Central memory CD8-positive, alpha-beta T cell (primary cell): Measurements from ENCODE around the gene UAP1L1.
"Not testable (repeated sequence)": the region's sequence is repeated elsewhere in the genome, so short reads cannot be mapped to it uniquely, and the experiment has no call there.

Source experiments
- ATAC-seq: fragments of 150-1000 bp; cut with Tn5 transposase; replicated peaks from 2 replicates; pipeline ENCODE4 v1.10.0; 2022; ENCODE audit warnings: mild to moderate bottlenecking, moderate FRiP score, moderate number of reproducible peaks; ENCODE audit not compliant: poor library complexity, severe bottlenecking; ENCODE audit errors: extremely low read depth
- DNase-seq, 2 donors: peaks; one replicate each; pipeline ENCODE4 v3.0.0; 2021; ENCODE audit warnings: low spot score in 2 of 2
- H3K27ac Mint-ChIP-seq: one replicate; pipeline ENCODE4 v1.8.0; 2022; ENCODE audit warnings: low read depth, mild to moderate bottlenecking, moderate library complexity, mixed read lengths
- H3K27me3 Mint-ChIP-seq: one replicate; pipeline ENCODE4 v1.8.0; 2022; ENCODE audit warnings: mixed read lengths
- H3K36me3 Mint-ChIP-seq: one replicate; pipeline ENCODE4 v1.8.0; 2022; ENCODE audit warnings: mild to moderate bottlenecking, moderate library complexity, mixed read lengths; ENCODE audit not compliant: insufficient read depth
- H3K4me1 Mint-ChIP-seq: one replicate; pipeline ENCODE4 v1.8.0; 2022; ENCODE audit warnings: mixed read lengths
- H3K4me3 Mint-ChIP-seq: one replicate; pipeline ENCODE4 v1.8.0; 2022; ENCODE audit warnings: mild to moderate bottlenecking, moderate library complexity, mixed read lengths
- H3K9me3 Mint-ChIP-seq: one replicate; pipeline ENCODE4 v1.8.0; 2022; ENCODE audit warnings: mixed read lengths

The UAP1L1 gene, protein sequence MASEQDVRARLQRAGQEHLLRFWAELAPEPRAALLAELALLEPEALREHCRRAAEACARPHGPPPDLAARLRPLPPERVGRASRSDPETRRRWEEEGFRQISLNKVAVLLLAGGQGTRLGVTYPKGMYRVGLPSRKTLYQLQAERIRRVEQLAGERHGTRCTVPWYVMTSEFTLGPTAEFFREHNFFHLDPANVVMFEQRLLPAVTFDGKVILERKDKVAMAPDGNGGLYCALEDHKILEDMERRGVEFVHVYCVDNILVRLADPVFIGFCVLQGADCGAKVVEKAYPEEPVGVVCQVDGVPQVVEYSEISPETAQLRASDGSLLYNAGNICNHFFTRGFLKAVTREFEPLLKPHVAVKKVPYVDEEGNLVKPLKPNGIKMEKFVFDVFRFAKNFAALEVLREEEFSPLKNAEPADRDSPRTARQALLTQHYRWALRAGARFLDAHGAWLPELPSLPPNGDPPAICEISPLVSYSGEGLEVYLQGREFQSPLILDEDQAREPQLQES

DNA sequence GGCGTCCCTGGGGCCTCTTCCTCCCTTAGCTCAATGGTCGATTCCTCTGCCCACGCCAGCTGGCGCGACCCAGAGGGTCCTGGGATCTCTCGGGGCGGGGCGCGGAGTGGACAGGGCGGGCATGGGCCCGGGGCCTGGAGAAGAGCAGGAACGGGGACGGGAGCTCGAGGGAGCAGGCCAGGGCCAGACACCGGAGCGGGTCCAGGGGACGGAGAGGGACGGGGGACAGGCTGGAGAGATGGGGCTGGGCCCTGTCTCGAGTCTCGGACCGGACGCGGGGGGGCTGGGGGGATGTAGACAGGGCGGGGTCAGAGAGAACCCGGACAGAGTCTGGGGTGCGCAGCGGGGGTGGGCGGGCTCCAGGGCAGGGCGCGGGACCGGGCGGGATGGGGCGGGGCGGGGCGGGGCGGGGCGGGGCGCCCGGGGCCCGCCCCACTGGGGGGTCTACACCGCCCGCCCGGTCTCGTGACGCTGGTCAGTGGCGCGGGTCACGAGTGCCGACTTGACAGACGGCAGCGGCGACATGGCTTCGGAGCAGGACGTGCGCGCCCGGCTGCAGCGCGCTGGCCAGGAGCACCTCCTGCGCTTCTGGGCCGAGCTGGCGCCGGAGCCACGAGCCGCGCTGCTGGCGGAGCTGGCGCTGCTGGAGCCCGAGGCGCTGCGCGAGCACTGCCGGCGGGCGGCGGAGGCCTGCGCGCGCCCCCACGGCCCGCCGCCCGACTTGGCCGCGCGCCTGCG is at the start of gene UAP1L1:
UAP1L1 (plus strand) TSS at position 508 of the 738 bp plus-strand sequence; CDS start at position 524, 16 bp downstream.
- Mint-ChIP-seq H3K36me3 (peaks cover 8% of the 10 kb centered on the region), H3K4me1 (no peaks in the 10 kb centered on the region), H3K9me3 (no peaks in the 10 kb centered on the region), H3K4me3 (peak within 1 kb of the TSS; percentile 71), H3K27ac (no peak within 1 kb of the TSS), H3K27me3 (no peaks in the 10 kb centered on the region)
- ATAC-seq (peak; percentile 75), DNase-seq (no peak)

DNA sequence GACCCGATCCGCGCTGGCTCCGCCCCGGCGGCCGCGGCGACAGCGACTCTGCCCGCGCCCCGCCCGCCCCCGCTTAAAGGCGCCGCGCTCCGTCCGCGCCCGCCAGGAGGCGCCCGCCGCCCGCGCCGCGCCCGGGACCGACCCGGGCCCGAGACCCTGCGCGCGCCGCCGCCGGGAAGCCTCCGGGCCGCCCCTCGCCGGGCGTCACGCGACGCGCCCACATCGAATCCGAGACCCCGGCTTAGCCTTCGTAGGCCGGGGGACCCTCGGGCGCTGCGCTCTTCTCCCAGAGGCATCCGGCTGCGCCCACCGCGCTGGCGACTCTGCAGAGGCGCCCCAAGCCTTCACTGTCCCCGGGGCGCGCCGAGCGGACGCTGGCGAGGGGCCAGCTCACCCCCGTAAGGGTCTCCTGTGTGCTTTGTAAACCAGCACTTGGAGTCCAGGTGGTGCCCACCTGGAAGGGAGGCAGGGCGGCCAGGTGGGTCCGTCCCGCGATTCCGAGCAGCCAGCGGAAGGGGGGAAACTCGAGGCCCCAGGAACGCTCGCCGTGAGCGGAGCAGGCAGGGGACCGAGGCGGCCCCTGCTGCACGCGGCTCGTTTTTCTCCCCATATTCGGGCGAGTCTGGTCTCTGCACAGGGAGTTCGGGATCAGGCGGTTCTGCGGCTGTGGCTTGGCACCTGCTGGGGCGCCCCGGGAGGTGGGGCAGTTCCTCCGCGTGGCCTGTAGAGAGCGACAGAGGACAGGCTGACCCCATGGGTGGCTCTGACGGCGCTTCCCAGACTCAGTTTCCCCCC is 48.9 kb upstream of the UAP1L1 start:
- peak; percentile 45 to 50 for DNase-seq
- no peaks in the 10 kb centered on the region for H3K27me3 Mint-ChIP-seq
- no peaks in the 10 kb centered on the region for H3K9me3 Mint-ChIP-seq
- H3K27ac Mint-ChIP-seq: peak overlapping the region; percentile 75
- peak; percentile 51 for ATAC-seq
- H3K4me3 Mint-ChIP-seq: peak overlapping the region; percentile 86
- peaks cover 48% of the 10 kb centered on the region for H3K4me1 Mint-ChIP-seq
- H3K36me3 Mint-ChIP-seq: peaks cover 15% of the 10 kb centered on the region

DNA sequence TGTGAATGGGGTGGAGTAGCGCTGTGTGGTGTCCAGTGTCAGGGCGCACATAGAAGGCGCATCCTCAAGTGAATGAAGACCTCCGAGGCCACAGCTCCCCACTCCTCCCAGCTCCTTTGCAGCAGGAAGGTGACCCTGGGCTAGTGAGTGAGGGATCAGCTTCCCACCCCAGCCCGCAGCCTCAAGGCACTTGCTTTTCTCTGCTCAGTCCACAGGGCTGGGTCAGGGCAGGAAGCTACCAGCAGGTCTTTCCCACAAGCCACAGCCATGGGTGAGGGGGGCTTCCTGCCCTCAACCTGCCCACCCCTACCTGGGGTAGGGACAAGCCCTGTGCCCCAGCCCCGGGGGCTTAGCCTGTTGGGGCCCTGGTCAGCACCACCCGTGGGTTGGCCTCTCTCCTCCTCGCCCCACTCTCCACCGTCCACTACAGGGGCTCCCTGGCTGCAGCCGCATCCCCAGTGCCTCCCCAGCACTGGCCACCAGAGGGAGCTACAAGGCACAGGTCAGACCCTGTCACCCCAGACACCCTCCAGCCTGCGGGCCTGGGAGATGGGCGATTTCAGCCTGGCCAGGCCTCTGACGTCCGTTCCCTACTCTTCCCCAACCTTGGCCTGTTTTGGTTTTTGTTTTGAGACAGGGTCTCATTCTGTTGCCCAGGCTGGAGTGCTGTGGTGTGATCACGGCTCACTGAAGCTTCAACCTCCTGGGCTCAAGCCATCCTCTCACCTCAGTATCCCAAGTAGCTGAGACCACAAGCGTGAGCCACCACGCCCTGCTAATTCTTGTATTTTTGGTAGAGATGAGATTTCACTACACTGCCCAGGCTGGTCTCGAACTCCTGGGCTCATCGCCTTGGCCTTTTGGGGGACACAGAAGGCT is 48.0 kb upstream of the UAP1L1 start:
- H3K27me3 Mint-ChIP-seq: no peaks in the 10 kb centered on the region
- H3K4me3 Mint-ChIP-seq: peak overlapping the region; percentile 86
- ATAC-seq (peak; percentile 22), DNase-seq (peak; percentile 37 to 62)
- H3K4me1 Mint-ChIP-seq: peaks cover 49% of the 10 kb centered on the region
- H3K27ac Mint-ChIP-seq: peak overlapping the region; percentile 75
- H3K36me3 Mint-ChIP-seq: peaks cover 15% of the 10 kb centered on the region
- no peaks in the 10 kb centered on the region for H3K9me3 Mint-ChIP-seq

DNA sequence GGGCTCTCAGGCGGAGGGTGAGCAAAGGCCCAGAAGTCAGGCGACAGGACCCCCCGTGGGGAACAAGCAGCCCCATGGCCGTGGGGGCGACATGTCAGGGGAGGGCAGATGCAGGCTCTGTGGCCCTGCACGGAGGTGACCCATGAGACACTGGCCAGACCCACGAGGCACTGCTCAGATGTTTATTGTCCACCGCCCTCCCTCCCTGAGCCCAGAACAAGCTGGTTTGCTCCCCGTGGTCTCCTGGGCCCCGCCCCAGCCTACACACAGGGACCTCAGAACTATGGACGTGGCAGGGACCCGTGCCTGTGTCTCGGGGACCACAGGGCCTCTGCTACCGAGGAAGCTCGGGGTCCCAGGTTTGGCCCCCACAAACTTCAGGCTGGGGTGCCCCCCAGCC is 47.3 kb upstream of the UAP1L1 start:
- H3K9me3 Mint-ChIP-seq: no peaks in the 10 kb centered on the region
- ATAC-seq: no peak
- peaks cover 56% of the 10 kb centered on the region for H3K4me1 Mint-ChIP-seq
- no peak for DNase-seq
- peaks cover 17% of the 10 kb centered on the region for H3K36me3 Mint-ChIP-seq
- peak overlapping the region; percentile 86 for H3K4me3 Mint-ChIP-seq
- H3K27me3 Mint-ChIP-seq: no peaks in the 10 kb centered on the region
- peak overlapping the region; percentile 75 for H3K27ac Mint-ChIP-seq

DNA sequence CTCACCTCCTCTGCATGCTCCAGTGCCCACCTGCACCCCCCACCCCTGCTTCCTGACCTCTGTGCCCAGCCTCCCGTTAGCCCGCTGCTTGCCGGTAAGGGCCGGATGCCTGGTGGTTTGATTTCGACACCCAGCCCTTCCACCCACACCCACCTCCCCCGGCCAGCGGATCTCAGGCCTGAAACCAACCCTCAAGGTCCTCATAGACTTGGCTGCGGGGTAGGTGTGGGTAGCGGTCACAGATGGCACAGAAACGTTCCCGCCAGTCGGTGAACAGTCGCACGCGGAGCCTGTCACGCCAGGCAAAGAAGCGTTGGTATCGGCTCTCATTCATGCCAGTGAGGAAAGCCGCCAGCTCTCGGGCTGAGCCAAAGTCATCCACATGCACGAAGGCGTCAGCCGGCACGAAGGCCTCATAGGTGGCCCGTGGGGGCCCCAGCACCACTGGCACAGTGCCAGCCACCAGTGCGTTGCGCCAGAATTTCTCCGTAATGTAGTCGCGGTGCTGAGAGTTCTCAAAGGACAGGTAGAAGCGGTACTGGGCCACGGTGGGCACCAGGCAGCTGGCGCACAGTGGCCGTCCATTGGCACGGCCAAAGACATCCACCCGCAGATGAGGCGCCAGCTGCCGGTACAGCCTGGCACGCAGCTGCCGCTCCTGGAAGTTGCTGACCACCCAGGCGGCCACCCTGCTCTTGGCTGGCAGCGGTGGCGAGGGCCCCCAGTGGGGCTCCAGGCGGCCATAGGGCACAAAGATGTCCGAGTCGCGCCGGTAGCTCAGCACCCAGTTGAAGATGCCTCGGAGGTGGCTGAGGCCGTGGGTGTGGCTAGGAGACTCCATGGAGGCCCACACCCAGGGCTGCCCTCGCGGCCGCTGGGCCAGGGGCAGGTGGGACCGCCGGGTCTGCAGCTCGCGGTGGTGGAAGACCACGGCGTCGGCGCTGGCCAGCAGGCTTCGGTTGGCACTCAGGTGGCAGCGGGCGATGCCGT is 46.5 kb upstream of the UAP1L1 start:
- DNase-seq: peak in 1 of 2 donors; percentile 17
- Mint-ChIP-seq H3K27ac (peak overlapping the region; percentile 13), H3K27me3 (no peaks in the 10 kb centered on the region), H3K36me3 (peaks cover 17% of the 10 kb centered on the region), H3K9me3 (no peaks in the 10 kb centered on the region), H3K4me3 (peak overlapping the region; percentile 86), H3K4me1 (peaks cover 60% of the 10 kb centered on the region)
- no peak for ATAC-seq

DNA sequence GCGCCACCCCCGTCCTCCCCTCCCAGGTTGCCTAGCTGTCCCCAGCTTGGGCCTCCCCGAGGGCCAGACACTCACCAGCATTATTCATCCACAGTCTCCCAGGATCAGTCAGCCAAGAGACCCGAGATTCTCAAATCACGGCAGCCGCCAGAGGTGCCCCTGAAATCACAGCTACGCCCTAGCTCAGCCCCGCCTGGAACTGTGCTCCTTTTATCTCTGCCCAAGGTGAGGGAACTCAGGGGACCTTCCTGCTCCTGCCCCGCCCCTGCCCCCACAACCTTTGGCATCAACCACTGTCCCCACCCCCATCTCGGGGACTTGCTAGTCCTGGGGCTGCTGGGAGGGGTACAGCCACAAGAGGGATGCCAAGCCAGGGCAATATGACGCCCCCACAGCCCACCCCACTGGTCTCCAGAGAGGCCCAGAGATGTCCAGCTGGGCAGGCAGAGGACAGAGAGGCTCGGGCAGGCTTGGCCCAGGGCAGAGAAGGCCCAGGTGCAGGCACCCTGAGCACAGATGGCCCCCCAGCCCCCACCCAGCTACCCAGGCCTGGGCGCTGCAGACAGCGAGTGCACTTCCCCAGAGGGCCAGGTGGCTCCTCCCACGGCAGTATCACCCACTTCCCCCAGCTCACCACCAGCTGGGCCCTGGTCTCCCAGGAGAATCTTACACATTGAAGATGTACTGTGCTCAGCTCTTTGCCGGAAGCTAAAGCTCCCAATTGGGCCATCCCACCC is 45.2 kb upstream of the UAP1L1 start, which contains the start of gene FUT7:
FUT7 (minus strand) TSS at position 185 of the 737 bp plus-strand sequence; CDS start at position 88, 97 bp downstream.
- Mint-ChIP-seq H3K36me3 (peaks cover 17% of the 10 kb centered on the region), H3K27ac (peak within 1 kb of the TSS; percentile 64), H3K4me1 (peaks cover 49% of the 10 kb centered on the region), H3K4me3 (peak within 1 kb of the TSS; percentile 86), H3K27me3 (no peaks in the 10 kb centered on the region), H3K9me3 (no peaks in the 10 kb centered on the region)
- DNase-seq: peak in 1 of 2 donors; percentile 20
- no peak for ATAC-seq

DNA sequence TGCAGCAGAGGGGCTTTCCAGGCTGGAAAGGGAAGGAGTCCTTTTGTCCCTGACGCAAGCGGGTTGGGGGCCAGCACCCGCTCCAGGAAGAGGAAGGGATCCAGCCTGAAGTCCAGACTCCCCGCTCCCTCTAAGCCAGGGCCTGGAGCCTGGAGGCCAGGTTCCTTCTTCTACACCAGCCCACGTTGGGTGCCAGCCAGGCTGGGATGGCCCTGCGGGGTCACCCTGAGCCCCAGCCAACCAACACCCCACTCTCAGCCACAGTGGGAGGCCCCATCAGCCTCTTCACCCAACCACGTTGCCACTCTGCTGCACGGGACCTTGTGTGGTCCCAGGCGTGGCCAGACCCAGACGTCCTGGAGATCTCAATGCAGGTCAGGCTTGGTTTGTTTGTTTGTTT is 44.5 kb upstream of the UAP1L1 start:
- Mint-ChIP-seq H3K9me3 (no peaks in the 10 kb centered on the region), H3K27me3 (no peaks in the 10 kb centered on the region), H3K4me3 (peak overlapping the region; percentile 86), H3K27ac (no peak overlapping the region), H3K4me1 (peaks cover 49% of the 10 kb centered on the region), H3K36me3 (peaks cover 17% of the 10 kb centered on the region)
- DNase-seq (no peak), ATAC-seq (no peak)

DNA sequence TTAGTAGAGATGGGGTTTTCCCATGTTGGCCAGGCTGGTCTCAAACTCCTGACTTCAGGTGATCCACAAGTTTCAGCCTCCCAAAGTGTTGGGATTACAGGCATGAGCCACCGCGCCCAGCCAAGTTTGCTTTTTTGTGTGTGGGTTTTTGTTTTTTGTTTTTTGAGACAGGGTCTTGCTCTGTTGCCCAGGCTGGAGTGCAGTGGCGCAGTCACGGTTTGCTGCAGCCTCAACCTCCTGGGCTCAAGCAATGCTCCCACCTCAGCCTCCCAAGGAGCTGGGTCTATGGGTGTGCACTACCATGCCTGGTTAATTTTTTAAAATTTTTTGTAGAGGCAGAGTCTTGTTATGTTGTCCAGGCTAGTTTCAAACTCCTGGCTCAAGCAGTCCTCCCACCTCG is 43.8 kb upstream of the UAP1L1 start:
- not testable (repeated sequence) for H3K9me3 Mint-ChIP-seq, ATAC-seq, H3K27ac Mint-ChIP-seq, H3K27me3 Mint-ChIP-seq, DNase-seq
- Mint-ChIP-seq H3K4me3 (peak overlapping the region; percentile 86), H3K36me3 (peaks cover 16% of the 10 kb centered on the region), H3K4me1 (peaks cover 49% of the 10 kb centered on the region)

DNA sequence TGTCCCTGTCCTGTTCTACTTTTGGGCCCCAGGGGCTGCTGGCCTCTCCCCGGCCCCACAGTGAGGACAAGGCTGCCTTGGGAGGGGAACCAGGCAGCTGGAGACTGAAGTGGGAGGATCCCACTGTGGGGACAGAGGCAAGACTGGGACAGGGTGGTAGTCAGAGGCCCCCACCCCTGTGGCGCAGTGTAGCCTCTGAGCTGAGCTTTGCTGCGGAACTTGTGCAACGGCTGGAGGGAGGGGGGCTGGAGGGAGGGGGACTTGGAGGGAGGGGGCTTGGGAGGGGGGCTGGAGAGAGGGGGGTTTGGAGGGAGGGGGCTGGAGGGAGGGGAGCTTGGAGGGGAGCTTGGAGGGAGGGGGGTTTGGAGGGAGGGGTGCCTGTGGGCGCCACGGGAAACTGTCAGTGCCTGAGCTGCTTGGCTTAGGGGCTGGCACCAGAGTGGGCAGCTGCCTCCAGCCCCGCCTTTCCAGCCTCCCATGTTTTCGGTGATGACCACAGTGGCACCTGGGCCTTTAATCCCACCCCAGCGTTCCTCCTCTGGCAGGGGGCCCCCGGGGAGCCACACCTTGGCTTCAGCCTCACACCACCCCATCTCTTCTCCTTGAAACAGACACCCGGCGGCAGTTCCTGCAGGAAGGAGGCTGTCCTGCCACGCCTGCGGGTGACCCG is 43.1 kb upstream of the UAP1L1 start:
- no peak for ATAC-seq
- Mint-ChIP-seq H3K36me3 (peaks cover 13% of the 10 kb centered on the region), H3K9me3 (no peaks in the 10 kb centered on the region), H3K27ac (peak overlapping the region; percentile 84), H3K4me3 (peak overlapping the region; percentile 86), H3K4me1 (peaks cover 47% of the 10 kb centered on the region), H3K27me3 (no peaks in the 10 kb centered on the region)
- no peak for DNase-seq
